ENCODE data around the gene RAB34.

Gene RAB34

DNA sequence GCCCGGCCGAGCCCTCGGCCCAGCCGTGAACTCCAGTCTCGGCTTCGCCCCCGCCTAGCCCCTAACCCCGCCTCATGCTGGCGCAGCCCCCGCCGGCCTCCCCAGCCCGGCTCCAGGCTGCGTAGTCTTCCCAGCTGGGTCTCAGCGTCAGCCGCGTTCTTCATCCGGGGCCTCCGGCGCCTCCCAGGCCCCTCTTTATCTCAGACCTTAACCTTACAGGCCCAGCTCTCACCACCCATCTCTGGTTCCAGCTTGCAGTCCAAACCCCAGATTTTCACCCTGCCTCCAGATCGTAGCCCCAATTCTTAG is 6.0 kb downstream of the RAB34 start, which contains the start of gene PROCA1:
TSS of gene PROCA1 (minus strand) at position 166 of the 309 bp plus-strand sequence. CDS start 228 bp downstream, outside the sequence.
- Histone ChIP-seq H3K4me1 (ENCODE audit: control insufficient read depth, insufficient read depth, low read length) (peaks cover 14% of the 10 kb centered on the region), H3K27me3 (ENCODE audit: control insufficient read depth, insufficient read depth, low read length) (no peaks in the 10 kb centered on the region), H3K36me3 (ENCODE audit: control insufficient read depth, insufficient read depth, low read length) (peaks cover 22% of the 10 kb centered on the region), H3K9ac (ENCODE audit: low read depth, low read length) (peak within 1 kb of the TSS; percentile 70), H3K9me3 (ENCODE audit: control insufficient read depth, insufficient read depth, low read length) (no peaks in the 10 kb centered on the region), H3K4me3 (ENCODE audit: low read depth, low read length) (peak within 1 kb of the TSS; percentile 76)

GRCh38 chr17:28710861-28711722 is 6.6 kb downstream of the RAB34 start:
- Histone ChIP-seq H3K9ac (ENCODE audit: low read depth, low read length) (peak overlapping the region; percentile 70), H3K9me3 (ENCODE audit: control insufficient read depth, insufficient read depth, low read length) (no peaks in the 10 kb centered on the region), H3K36me3 (ENCODE audit: control insufficient read depth, insufficient read depth, low read length) (peaks cover 22% of the 10 kb centered on the region), H3K4me3 (ENCODE audit: low read depth, low read length) (peak overlapping the region; percentile 76), H3K27me3 (ENCODE audit: control insufficient read depth, insufficient read depth, low read length) (no peaks in the 10 kb centered on the region), H3K4me1 (ENCODE audit: control insufficient read depth, insufficient read depth, low read length) (peaks cover 11% of the 10 kb centered on the region)

- Histone ChIP-seq H3K4me3 (ENCODE audit: low read depth, low read length) (no peak overlapping the region), H3K4me1 (ENCODE audit: control insufficient read depth, insufficient read depth, low read length) (peaks cover 3% of the 10 kb centered on the region), H3K36me3 (ENCODE audit: control insufficient read depth, insufficient read depth, low read length) (peaks cover 28% of the 10 kb centered on the region), H3K9ac (ENCODE audit: low read depth, low read length) (peak overlapping the region; percentile 24), H3K9me3 (ENCODE audit: control insufficient read depth, insufficient read depth, low read length) (no peaks in the 10 kb centered on the region), H3K27me3 (ENCODE audit: control insufficient read depth, insufficient read depth, low read length) (no peaks in the 10 kb centered on the region)
Measured at GRCh38 chr17:28707339-28707720, 10.3 kb downstream of the RAB34 start.

DNA sequence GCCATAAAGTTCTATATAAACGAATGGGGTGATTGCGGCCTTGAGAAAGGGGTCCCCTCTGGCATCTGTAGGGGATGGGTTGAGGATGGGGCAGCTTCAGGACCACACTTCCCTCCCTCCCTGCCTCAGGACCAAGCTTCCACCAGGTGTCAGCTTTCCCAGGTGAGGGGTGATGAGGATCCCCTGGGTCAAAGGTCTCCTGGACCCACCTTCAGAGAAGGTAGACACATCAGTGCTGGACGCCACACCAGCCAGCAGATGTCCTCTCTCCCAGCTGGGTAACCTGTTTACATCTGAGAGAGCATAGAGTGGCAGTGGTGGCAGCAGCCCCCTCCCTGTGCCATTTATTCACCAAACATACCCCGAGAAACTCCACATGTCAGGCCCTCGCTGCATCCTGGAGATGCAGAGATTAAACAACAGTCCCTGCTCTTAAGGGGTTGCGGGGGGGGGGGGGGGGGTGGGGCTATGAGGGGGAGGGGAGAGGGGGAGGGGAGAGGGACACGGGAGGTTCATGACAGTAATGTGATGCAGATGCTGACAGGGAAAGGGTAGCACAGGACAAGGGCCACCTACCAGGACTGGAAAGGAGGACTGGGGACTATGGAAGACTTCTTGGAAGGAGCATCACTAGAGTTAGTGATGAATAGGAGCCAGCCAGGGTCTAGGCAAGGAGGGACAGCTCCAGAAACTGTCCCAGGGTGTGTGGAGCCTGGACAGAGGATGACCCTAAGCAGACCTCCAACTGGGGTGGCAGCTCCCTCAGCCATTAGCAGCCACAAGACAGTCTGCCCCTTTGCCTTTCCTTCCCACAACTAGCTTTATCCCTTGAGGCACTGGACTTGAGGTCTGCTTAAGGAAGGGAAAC is 11.0 kb downstream of the RAB34 start:
- Histone ChIP-seq H3K4me3 (ENCODE audit: low read depth, low read length) (no peak overlapping the region), H3K36me3 (ENCODE audit: control insufficient read depth, insufficient read depth, low read length) (peaks cover 34% of the 10 kb centered on the region), H3K27me3 (ENCODE audit: control insufficient read depth, insufficient read depth, low read length) (no peaks in the 10 kb centered on the region), H3K9me3 (ENCODE audit: control insufficient read depth, insufficient read depth, low read length) (no peaks in the 10 kb centered on the region), H3K4me1 (ENCODE audit: control insufficient read depth, insufficient read depth, low read length) (peaks cover 3% of the 10 kb centered on the region), H3K9ac (ENCODE audit: low read depth, low read length) (peak overlapping the region; percentile 24)

GRCh38 chr17:28705728-28706334 is 11.8 kb downstream of the RAB34 start:
- Histone ChIP-seq H3K9ac (ENCODE audit: low read depth, low read length) (no peak overlapping the region), H3K4me3 (ENCODE audit: low read depth, low read length) (no peak overlapping the region), H3K9me3 (ENCODE audit: control insufficient read depth, insufficient read depth, low read length) (no peaks in the 10 kb centered on the region), H3K4me1 (ENCODE audit: control insufficient read depth, insufficient read depth, low read length) (peaks cover 3% of the 10 kb centered on the region), H3K36me3 (ENCODE audit: control insufficient read depth, insufficient read depth, low read length) (peaks cover 43% of the 10 kb centered on the region), H3K27me3 (ENCODE audit: control insufficient read depth, insufficient read depth, low read length) (no peaks in the 10 kb centered on the region)

DNA sequence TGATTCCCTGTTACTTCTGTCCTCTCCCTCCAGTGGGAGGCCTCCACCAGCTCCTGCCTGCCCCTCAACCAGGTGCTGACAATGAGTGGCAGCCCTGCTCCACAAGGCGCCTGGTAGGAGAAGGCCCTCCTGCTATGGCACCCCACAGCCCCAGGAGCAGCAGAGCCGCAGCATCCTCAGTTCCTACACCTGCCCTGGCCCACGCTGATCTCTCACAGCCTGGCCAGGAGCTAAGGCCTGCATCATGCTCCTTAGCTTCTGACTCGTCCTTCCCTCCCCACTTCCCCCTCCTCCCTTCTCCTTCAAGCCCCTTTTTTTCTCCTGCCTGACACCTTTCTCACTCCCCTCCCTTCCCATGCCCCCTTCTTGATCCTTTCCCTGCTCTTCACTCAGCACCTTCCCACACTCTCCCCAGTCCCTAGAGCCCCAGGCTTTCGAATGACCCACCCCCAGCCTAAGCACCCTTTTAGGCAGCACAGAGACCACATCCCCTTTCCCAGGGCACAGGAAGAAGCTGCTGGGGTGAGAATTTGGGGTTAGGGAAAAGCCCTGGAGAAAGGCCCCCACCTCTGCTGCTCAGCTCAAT is 12.5 kb downstream of the RAB34 start:
- H3K4me1 ChIP-seq (ENCODE audit: control insufficient read depth, insufficient read depth, low read length) = peaks cover 3% of the 10 kb centered on the region
- no peaks in the 10 kb centered on the region for H3K27me3 ChIP-seq (ENCODE audit: control insufficient read depth, insufficient read depth, low read length)
- H3K36me3 ChIP-seq (ENCODE audit: control insufficient read depth, insufficient read depth, low read length) = peaks cover 50% of the 10 kb centered on the region
- no peak overlapping the region for H3K9ac ChIP-seq (ENCODE audit: low read depth, low read length)
- no peaks in the 10 kb centered on the region for H3K9me3 ChIP-seq (ENCODE audit: control insufficient read depth, insufficient read depth, low read length)
- H3K4me3 ChIP-seq (ENCODE audit: low read depth, low read length) = no peak overlapping the region

DNA sequence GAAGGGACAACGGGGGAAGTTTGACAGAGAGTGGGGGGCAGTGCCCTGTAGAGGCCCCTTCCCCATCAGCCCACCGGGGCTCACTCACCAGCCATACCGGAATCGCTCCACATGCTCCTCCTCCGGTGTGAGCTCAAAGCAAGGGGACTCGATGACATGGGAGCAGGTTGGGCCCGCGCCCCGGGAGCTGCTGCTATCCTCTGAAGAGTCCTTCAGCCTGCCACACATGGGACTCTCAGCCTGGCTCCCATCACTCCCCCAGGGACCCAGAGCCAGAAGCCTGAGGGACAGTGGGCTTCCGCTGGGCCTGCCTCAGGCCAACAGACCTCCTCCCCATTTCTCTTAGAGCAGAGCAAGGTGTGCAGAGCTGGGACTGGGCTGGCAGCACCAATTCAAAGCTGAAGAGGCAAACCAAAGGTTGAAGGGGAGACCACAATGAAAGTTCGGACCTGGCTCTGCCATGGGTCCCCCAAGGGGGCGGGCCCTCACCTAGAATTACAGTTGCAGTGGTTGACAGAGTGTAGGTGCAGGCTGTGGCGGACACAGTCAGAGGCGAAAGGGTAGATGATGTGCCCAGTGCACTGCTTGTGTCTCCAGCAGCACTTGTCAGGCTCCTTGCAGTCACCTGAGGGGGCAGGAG is 13.3 kb downstream of the RAB34 start:
- H3K27me3 ChIP-seq (ENCODE audit: control insufficient read depth, insufficient read depth, low read length) = no peaks in the 10 kb centered on the region
- H3K9me3 ChIP-seq (ENCODE audit: control insufficient read depth, insufficient read depth, low read length) = no peaks in the 10 kb centered on the region
- no peak overlapping the region for H3K4me3 ChIP-seq (ENCODE audit: low read depth, low read length)
- peaks cover 58% of the 10 kb centered on the region for H3K36me3 ChIP-seq (ENCODE audit: control insufficient read depth, insufficient read depth, low read length)
- H3K9ac ChIP-seq (ENCODE audit: low read depth, low read length) = no peak overlapping the region
- H3K4me1 ChIP-seq (ENCODE audit: control insufficient read depth, insufficient read depth, low read length) = peaks cover 3% of the 10 kb centered on the region

DNA sequence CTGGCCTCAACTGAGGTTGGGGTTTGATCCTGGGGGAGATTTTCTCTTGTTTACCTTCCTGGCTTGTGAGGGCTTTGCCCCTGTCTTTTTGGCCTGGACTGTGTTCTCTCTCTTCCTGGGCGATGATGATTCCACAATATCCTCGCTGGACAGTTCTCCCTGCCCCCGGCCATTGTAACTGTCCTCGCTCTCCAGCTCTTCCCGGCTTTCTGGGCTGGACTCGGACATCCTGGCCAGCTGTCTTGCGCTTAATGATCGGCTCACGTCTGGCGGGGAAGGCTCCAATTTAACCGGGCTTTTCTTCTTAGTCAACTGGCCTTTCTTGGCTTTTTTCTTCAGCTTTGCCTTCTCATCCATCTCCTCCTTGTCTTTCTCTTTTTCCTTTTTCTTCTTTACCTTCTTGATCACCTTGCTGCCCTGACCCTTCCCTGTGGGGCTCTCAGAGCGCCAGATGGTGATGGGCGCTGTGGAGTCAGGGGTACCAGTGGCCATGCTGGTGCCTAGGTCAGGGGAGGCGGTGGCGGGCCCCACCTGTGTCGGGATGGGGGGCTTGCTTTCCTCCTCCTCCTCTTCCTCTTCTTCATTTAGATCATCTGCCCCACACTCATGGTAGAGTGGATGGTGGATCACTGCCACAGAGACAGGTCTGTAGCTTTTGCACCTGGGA is 14.0 kb downstream of the RAB34 start:
- H3K27me3 ChIP-seq (ENCODE audit: control insufficient read depth, insufficient read depth, low read length) = no peaks in the 10 kb centered on the region
- peaks cover 64% of the 10 kb centered on the region for H3K36me3 ChIP-seq (ENCODE audit: control insufficient read depth, insufficient read depth, low read length)
- no peak overlapping the region for H3K9ac ChIP-seq (ENCODE audit: low read depth, low read length)
- H3K4me1 ChIP-seq (ENCODE audit: control insufficient read depth, insufficient read depth, low read length) = peaks cover 3% of the 10 kb centered on the region
- H3K4me3 ChIP-seq (ENCODE audit: low read depth, low read length) = no peak overlapping the region
- H3K9me3 ChIP-seq (ENCODE audit: control insufficient read depth, insufficient read depth, low read length) = no peaks in the 10 kb centered on the region

DNA sequence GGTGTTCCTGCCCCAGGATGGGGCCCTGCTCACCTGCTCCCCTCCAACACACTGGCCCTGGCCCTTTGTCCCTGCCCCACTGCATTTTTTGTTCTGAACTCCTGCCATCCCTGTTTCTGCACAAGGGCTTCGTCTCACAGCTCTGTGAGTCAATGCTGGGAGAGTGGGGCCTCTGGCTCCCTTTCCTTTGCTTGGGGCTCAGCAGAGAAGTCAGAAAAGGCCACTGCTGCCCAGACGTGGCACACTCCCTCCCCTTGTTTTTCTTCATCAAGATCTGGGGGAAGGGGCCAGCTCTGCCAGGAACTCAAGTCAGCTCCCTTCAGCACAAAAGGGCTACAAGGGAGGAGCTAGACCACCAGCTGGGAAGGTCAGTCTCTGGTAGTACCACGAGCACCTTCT is 14.9 kb downstream of the RAB34 start:
- H3K9me3 ChIP-seq (ENCODE audit: control insufficient read depth, insufficient read depth, low read length) = no peaks in the 10 kb centered on the region
- peaks cover 73% of the 10 kb centered on the region for H3K36me3 ChIP-seq (ENCODE audit: control insufficient read depth, insufficient read depth, low read length)
- H3K4me1 ChIP-seq (ENCODE audit: control insufficient read depth, insufficient read depth, low read length) = peaks cover 3% of the 10 kb centered on the region
- no peaks in the 10 kb centered on the region for H3K27me3 ChIP-seq (ENCODE audit: control insufficient read depth, insufficient read depth, low read length)
- H3K9ac ChIP-seq (ENCODE audit: low read depth, low read length) = no peak overlapping the region
- H3K4me3 ChIP-seq (ENCODE audit: low read depth, low read length) = no peak overlapping the region

DNA sequence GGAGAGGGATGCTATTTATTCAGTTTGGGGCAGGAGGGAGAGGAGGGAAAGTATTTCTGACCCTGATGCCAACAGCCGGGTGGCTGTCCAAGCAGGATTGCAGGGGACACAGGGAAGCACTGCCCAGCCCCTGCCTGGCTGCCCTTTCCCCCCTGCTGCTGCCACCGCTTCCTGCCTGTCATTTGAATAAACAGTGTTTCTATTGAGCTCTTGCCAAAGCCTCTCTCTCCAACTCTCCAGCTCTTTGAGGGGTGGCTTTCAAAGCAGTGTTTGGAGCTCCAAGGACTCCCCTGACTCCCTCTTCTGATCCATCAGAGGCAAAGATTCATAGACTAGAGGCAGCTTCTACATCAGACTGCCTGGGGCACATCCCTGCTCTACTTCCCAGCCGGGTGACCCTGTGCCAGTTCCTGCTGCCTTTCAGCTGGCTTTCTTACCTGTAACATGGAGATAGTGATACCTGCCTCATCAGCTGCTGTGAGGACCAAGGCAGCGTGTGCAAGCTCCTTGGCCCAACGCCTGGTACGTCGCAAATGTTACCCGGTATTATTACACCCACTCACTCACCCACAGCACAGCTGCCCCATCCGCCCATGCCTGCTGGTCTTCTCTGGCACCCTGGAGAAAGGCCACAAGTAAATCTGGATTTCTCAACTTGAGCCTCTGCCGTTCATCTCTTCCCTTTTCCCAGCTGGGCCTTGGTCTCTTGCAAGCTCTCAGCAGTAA is 15.5 kb downstream of the RAB34 start:
- Histone ChIP-seq H3K27me3 (ENCODE audit: control insufficient read depth, insufficient read depth, low read length) (no peaks in the 10 kb centered on the region), H3K4me3 (ENCODE audit: low read depth, low read length) (no peak overlapping the region), H3K9me3 (ENCODE audit: control insufficient read depth, insufficient read depth, low read length) (no peaks in the 10 kb centered on the region), H3K4me1 (ENCODE audit: control insufficient read depth, insufficient read depth, low read length) (peaks cover 3% of the 10 kb centered on the region), H3K36me3 (ENCODE audit: control insufficient read depth, insufficient read depth, low read length) (peaks cover 79% of the 10 kb centered on the region), H3K9ac (ENCODE audit: low read depth, low read length) (no peak overlapping the region)
